IPS-15b (cell line): ENCODE measurements around the gene ADPRH.

ENCODE experiments used
- H3K27me3 ChIP-seq: one replicate; pipeline ENCODE4 v1.6.1; 2013; ENCODE audit warnings: low read length; ENCODE audit not compliant: control insufficient read depth, insufficient read depth
- H3K36me3 ChIP-seq: one replicate; pipeline ENCODE4 v1.6.1; 2013; ENCODE audit warnings: low read length; ENCODE audit not compliant: control insufficient read depth, insufficient read depth
- H3K4me1 ChIP-seq: one replicate; pipeline ENCODE4 v1.6.1; 2013; ENCODE audit warnings: mild to moderate bottlenecking, low read length; ENCODE audit not compliant: control insufficient read depth, insufficient read depth
- H3K4me3 ChIP-seq: one replicate; pipeline ENCODE4 v1.5.1; 2013; ENCODE audit warnings: low read depth, low read length
- H3K9ac ChIP-seq: one replicate; pipeline ENCODE4 v1.6.1; 2013; ENCODE audit warnings: low read depth, mild to moderate bottlenecking, low read length
- H3K9me3 ChIP-seq: one replicate; pipeline ENCODE4 v1.6.1; 2013; ENCODE audit warnings: mild to moderate bottlenecking, low read length; ENCODE audit not compliant: control insufficient read depth, insufficient read depth

The ADPRH gene

DNA sequence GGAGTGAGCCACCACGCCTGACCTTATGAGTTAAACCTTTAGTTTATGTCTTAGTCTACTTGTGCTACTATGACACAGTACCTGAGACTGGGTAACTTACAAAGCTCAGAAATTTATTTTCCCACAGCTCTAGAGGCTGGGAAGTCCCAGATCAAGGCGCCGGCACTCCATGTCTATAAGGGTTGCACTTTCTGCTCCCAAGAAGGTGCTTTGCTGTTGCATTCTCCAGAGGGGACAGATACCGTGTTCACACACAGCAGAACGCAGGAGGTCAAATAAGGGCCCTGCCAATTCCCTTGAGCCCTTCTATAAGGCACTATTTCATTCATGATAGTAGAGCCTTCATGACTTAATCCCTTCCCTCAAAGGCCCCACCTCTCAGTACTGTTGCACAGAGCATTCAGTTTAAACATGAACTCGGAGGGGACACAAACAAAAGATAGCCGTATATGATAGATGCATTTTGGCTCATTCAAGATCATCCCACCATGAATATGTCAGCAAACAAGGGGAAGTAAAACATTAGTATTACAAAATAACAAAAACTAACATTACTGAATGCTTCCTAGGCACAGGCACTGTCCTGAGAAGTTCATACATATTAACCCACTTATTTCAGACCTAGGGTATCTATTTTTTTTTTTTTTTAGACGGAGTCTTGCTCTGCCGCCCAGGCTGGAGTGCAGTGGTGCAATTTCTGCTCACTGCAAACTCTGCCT is 44.9 kb downstream of the ADPRH start:
- peaks cover 2% of the 10 kb centered on the region for H3K4me1 ChIP-seq
- H3K9me3 ChIP-seq, result no peaks in the 10 kb centered on the region
- H3K36me3 ChIP-seq, result no peaks in the 10 kb centered on the region
- no peak overlapping the region for H3K9ac ChIP-seq
- no peaks in the 10 kb centered on the region for H3K27me3 ChIP-seq
- H3K4me3 ChIP-seq, result no peak overlapping the region

DNA sequence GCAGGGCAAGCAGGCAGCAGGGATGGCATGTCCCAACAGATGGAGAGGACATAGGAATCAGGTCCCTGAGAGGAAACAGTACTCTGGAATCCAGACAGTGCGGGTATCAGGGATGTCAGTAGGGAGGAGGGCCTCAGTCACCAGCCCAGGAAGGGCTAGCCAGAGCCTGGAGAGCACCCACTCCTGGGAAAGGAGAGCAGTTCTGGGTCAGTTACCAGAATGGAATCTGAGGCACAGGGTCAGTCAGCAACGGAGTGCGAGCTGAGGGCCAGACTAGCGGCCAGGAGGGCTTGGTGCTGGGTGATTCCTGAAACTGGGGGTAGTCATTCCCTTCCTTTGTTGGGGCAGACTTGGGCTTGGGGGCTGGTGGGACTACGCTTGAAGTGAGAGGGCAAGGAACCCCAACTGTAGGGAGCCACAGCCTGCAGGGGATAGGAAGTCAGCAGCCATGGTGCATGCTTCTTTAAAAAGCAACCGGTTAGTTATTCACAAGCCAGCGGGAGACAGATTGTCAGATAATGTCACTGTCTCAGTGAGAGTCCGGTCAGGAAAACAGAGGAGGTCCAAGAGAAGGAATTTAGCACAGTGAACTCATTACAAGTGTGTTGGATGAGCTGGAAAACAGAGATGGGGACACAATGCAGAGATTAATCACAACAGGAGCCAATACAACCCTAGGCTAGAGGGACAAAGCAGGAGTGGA is 46.3 kb downstream of the ADPRH start:
- peaks cover 2% of the 10 kb centered on the region for H3K4me1 ChIP-seq
- H3K36me3 ChIP-seq, result no peaks in the 10 kb centered on the region
- no peak overlapping the region for H3K9ac ChIP-seq
- no peaks in the 10 kb centered on the region for H3K27me3 ChIP-seq
- no peak overlapping the region for H3K4me3 ChIP-seq
- H3K9me3 ChIP-seq, result no peaks in the 10 kb centered on the region

DNA sequence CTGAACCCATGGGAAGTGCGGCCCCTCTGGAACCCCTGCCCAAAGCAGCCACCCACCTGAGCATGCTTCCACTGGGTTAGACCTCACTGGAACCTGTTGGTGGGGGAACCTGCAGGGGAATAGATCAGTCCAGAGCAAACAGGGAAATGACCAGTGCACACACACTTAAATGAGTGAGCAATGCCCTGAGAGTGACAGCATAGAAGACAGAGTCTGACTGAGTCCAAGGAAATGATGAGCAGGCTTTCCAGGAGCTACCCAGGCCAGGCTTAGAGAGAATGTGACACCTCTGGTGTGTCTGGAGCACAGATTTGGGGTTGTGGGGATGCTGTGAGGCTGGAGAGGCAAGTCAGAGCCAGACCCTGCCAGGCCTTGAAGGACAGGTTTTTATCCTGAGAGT is 46.9 kb downstream of the ADPRH start:
- Histone ChIP-seq H3K9ac (no peak overlapping the region), H3K9me3 (no peaks in the 10 kb centered on the region)

DNA sequence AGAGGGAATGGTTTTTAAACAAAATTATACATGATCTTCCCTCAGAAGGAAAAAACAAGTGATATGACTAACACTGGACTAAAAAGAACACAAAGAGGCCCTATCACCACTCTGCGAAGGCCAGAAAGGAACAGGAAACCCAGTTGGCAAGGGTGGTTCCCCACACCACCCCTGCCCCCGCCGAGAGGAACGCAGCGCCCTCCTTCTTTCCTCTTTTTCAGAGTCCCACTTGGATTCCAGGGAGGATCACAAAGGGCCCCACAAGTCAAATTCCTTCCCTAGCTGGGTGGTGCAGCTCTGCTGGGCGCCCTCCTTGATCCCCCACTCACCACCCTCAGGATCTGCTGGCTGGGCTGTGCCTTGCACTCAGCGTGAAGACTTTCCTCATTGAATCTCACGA is 48.2 kb downstream of the ADPRH start:
- H3K36me3 ChIP-seq, result no peaks in the 10 kb centered on the region
- no peak overlapping the region for H3K9ac ChIP-seq
- H3K4me1 ChIP-seq, result peaks cover 2% of the 10 kb centered on the region
- H3K9me3 ChIP-seq, result no peaks in the 10 kb centered on the region
- no peak overlapping the region for H3K4me3 ChIP-seq
- H3K27me3 ChIP-seq, result no peaks in the 10 kb centered on the region

More for the DNA sequence above, 46.9 kb downstream of the ADPRH start:
- Histone ChIP-seq H3K27me3 (no peaks in the 10 kb centered on the region), H3K36me3 (no peaks in the 10 kb centered on the region), H3K4me1 (peaks cover 2% of the 10 kb centered on the region), H3K4me3 (no peak overlapping the region)

DNA sequence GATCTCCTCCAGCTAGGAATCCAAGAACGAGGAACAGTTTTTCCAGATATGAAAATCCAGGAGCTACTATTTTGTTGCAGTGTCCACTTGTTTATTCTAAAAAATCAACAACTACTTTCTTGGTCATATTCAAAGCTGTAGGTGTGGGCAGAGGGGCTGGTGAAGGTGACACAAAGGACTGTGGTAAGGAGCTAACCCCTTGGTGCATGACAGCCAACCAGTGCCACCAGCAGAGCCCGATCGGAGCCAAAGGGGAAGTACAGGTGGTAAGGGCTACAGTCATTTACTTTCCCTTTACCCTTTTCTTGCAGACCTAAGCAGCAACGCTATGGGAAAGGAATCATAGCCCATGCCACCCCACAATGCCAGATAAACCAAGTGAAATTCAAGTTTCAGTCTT is 49.1 kb downstream of the ADPRH start:
- H3K9ac ChIP-seq, result no peak overlapping the region

DNA sequence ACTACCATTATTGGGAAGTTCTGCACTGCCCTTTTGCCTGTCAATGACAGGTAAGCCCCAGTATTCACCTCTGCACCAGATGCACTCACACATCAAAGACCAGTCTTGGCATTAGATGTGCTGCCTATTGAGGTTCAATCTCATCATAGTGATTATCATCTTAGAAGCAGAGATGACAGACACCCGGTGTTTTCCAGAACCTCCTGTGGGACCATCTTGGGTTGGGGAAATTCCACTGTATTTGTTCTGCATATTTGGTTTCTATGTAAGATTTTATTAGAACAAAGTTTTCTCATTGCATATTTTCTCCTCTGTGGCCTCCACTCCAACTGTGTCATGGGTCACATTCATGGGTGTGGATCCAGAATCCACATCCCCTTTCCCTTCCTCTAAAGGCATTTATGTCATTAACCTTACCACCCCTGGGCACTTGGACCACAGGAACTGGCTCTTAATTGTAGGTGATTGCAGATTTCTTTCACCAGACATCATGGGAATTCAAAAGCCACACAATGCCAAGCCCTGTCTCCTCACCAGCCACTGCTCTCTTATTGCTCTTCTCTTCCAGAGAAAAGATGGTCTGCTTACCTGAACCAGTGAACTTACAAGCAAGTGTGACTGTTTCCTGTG is 49.6 kb downstream of the ADPRH start:
- H3K36me3 ChIP-seq, result no peaks in the 10 kb centered on the region
- H3K9ac ChIP-seq, result no peak overlapping the region
- no peak overlapping the region for H3K4me3 ChIP-seq
- no peaks in the 10 kb centered on the region for H3K9me3 ChIP-seq
- H3K4me1 ChIP-seq, result peaks cover 2% of the 10 kb centered on the region
- no peaks in the 10 kb centered on the region for H3K27me3 ChIP-seq

More for the DNA sequence above, 49.1 kb downstream of the ADPRH start:
- Histone ChIP-seq H3K9me3 (no peaks in the 10 kb centered on the region), H3K4me3 (no peak overlapping the region), H3K27me3 (no peaks in the 10 kb centered on the region), H3K4me1 (peaks cover 2% of the 10 kb centered on the region), H3K36me3 (no peaks in the 10 kb centered on the region)

DNA sequence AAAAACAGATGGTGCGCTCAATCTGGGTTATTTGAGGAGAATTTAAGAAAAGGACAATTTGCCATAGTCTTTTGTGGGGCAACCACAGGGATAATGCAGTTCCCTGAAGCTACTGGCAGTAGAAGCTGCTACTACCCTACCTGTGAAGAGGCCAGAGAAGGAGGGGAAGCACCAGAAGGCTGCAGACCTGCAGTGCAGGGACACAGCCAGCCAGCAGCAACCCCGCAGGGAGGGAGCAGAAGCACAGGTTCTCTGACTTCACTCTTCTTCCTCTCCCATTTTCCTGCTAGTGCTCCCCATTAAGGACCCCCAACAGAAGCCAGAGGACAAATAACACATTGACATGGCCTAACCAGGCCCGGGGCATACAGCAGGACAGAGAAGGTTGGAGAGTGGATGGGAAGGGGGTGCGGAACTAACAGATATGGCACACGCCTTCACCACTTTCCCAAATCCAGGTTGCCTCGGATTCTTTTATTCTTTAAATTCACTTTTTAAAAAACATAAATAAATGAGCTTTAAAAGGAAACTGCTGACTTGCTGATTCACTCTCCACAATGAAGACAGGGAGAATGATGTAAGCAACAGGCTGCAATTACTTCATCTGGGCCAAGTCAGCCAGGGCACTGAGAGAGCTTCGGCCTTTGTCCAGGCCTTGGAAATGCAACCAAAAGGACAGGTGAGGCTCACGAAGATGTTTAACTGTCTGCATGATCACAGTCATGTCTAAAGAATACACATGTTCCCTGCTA is 51.0 kb downstream of the ADPRH start:
- no peaks in the 10 kb centered on the region for H3K36me3 ChIP-seq
- no peak overlapping the region for H3K9ac ChIP-seq
- no peaks in the 10 kb centered on the region for H3K9me3 ChIP-seq
- H3K4me1 ChIP-seq, result peaks cover 2% of the 10 kb centered on the region
- no peak overlapping the region for H3K4me3 ChIP-seq
- no peaks in the 10 kb centered on the region for H3K27me3 ChIP-seq

DNA sequence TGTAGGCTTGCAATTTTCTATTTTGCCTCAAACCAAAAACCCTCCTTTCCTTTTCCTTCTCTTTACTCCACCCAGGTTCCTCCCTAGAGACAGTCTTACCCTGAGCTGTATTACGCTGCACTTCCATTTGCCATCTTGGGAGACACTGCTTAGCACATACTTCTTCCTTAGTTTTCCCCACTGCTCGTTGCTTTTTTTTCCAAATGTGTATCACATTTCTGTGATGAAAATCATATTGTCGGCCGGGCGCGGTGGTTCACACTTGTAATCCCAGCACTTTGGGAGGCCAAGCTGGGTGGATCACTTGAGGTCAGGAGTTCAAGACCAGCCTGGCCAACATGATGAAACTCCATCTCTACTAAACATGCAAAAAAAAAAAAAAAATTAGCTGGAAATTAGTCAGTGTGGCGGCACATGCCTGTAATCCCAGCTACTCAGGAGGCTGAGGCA is 51.6 kb downstream of the ADPRH start:
- Histone ChIP-seq H3K36me3 (no peaks in the 10 kb centered on the region), H3K4me1 (peaks cover 2% of the 10 kb centered on the region), H3K9me3 (no peaks in the 10 kb centered on the region), H3K9ac (no peak overlapping the region), H3K4me3 (no peak overlapping the region), H3K27me3 (no peaks in the 10 kb centered on the region)

DNA sequence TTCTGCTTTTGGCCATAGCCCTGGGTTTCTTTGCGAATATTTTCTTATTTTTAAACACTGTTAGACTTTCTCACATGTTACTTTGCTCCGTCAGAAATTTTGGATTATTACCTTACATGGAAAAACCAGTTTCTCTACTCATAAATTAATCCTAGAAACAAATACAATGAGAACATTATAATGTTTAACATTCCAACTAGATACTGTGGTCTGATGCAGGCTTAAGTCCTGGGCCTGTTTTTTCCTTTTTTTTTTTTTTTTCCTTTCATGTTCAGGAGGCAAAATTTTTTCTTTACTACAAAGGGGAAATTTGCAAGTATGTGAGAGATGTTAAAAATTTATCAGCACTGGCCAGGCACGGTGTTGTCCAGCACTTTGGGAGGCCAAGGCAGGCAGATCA is 52.2 kb downstream of the ADPRH start:
- peaks cover 2% of the 10 kb centered on the region for H3K4me1 ChIP-seq
- H3K4me3 ChIP-seq, result no peak overlapping the region
- no peaks in the 10 kb centered on the region for H3K9me3 ChIP-seq
- H3K36me3 ChIP-seq, result no peaks in the 10 kb centered on the region
- H3K27me3 ChIP-seq, result no peaks in the 10 kb centered on the region
- H3K9ac ChIP-seq, result no peak overlapping the region

DNA sequence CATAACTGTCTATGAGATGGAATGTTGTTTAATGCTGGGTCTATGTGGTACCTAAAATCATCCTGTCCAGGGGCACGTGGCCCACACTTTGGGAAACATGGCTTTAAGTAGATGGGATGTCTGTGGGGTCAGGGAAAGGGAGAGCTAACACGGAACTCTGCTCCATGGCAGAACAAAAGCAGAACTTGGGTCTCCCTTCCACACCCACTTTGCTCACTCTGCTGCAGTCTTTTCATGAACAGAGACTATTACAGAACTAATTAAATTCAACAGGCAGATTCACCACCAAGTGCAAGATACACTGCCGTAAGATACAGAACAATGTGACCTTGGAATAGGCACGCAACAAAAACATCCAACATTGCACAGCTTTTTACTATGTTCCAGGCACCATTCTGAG is 52.9 kb downstream of the ADPRH start:
- Histone ChIP-seq H3K4me3 (no peak overlapping the region), H3K9ac (no peak overlapping the region), H3K4me1 (peaks cover 2% of the 10 kb centered on the region), H3K27me3 (no peaks in the 10 kb centered on the region), H3K36me3 (no peaks in the 10 kb centered on the region), H3K9me3 (no peaks in the 10 kb centered on the region)

DNA sequence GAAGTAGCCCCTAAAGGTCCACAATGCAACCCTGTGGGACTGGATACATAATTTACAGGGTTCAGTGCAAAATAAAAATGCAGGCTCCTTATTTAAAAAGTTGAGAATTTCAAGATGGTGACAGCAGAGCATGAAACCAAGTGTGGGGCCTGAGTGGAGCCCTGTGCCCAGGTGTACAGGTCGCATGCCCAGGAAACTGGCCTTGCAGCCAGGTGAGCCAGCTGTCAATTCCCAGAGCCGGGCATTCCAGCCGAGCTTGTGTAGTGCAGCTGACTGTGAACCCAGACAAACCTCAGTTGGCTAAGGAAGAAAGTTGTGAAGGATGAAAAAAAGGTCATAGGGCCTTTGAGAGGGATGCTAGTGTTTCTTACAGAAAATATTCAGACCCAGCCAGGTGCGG is 53.5 kb downstream of the ADPRH start:
- Histone ChIP-seq H3K27me3 (no peaks in the 10 kb centered on the region), H3K9me3 (no peaks in the 10 kb centered on the region), H3K4me3 (no peak overlapping the region), H3K9ac (no peak overlapping the region), H3K4me1 (peaks cover under 1% of the 10 kb centered on the region), H3K36me3 (no peaks in the 10 kb centered on the region)
